T-cell (primary cell): Measurements from ENCODE around the gene KMT2D. TPM values are rescaled to one million over a fixed set of nuclear protein-coding genes. Genes with fewer than 3 reads are reported as not detected.

Experiments
- ATAC-seq, 4 experiments: fragments of 200-7000 bp in 3 of 4; fragments of 150-1000 bp in 1 of 4; cut with Tn5 transposase; replicated peaks in 1 of 4; 1 replicate in 3 of 4; 2 replicates in 1 of 4; pipeline ENCODE4 v1.10.0; 2021; ENCODE audit warnings: moderate library complexity in 3 of 4, mild to moderate bottlenecking in 2 of 4, moderate number of reproducible peaks in 1 of 4
- CTCF ChIA-PET, 2 donors: fragments of 300-600 bp; sonication (Branson Sonifier 250); formaldehyde crosslinking; loops; one replicate each; lab custom pipeline; 2022; ENCODE audit warnings: antibody characterized with exemption in 2 of 2; lab: Charles Lee
- POLR2A ChIA-PET, 2 donors: fragments of 300-600 bp; sonication (Branson Sonifier 250); formaldehyde crosslinking; loops; one replicate each; lab custom pipeline; 2022; ENCODE audit warnings: antibody characterized with exemption in 2 of 2; lab: Charles Lee
- DNase-seq, 35 experiments: peaks; one replicate each; pipeline versions ENCODE4 v3.0.0 to v3.0.0-alpha.2; 2013 to 2023
- H3K27ac ChIP-seq: one replicate; pipeline ENCODE4 v1.5.1; 2013; ENCODE audit warnings: low read length
- H3K27me3 ChIP-seq, 2 experiments: replicated peaks in 1 of 2; 1 replicate in 1 of 2; 2 replicates in 1 of 2; pipeline versions ENCODE4 v1.6.1 to v1.7.0; 2013; ENCODE audit warnings: low read length in 1 of 2, mixed read lengths in 1 of 2; ENCODE audit not compliant: control insufficient read depth in 2 of 2, insufficient read depth in 2 of 2; ENCODE audit errors: extremely low read depth in 1 of 2
- H3K36me3 ChIP-seq, 2 donors: 1 replicate in 1 of 2; 2 replicates in 1 of 2; pipeline versions ENCODE4 v1.6.1 to v1.7.0; 2013; ENCODE audit warnings: low read length in 1 of 2; ENCODE audit not compliant: control insufficient read depth in 2 of 2, insufficient read depth in 1 of 2; ENCODE audit errors: extremely low read depth in 1 of 2
- H3K4me1 ChIP-seq, 2 experiments: 1 replicate in 1 of 2; 2 replicates in 1 of 2; pipeline versions ENCODE4 v1.6.1 to v1.7.0; 2013; ENCODE audit warnings: low read length in 2 of 2, mixed read lengths in 1 of 2; ENCODE audit not compliant: insufficient read depth in 2 of 2, control insufficient read depth in 1 of 2; ENCODE audit errors: extremely low read depth in 1 of 2
- H3K4me3 ChIP-seq, 2 donors: 1 replicate in 1 of 2; 2 replicates in 1 of 2; pipeline versions ENCODE4 v1.5.1 to v1.7.0; 2013; ENCODE audit warnings: mild to moderate bottlenecking in 2 of 2, low read length in 1 of 2, moderate library complexity in 1 of 2; ENCODE audit not compliant: control insufficient read depth in 1 of 2; ENCODE audit errors: extremely low read depth in 1 of 2
- H3K9me3 ChIP-seq: 2 replicates; pipeline ENCODE4 v1.7.0; 2013
- H3K27ac Mint-ChIP-seq, 2 donors: one replicate each; pipeline ENCODE4 v1.8.0; 2020 to 2021; ENCODE audit warnings: mild to moderate bottlenecking in 2 of 2, mixed read lengths in 2 of 2
- H3K27me3 Mint-ChIP-seq, 2 donors: one replicate each; pipeline ENCODE4 v1.8.0; 2021 to 2022; ENCODE audit warnings: mixed read lengths in 2 of 2
- H3K36me3 Mint-ChIP-seq: one replicate; pipeline ENCODE4 v1.8.0; 2021; ENCODE audit warnings: mixed read lengths
- H3K4me1 Mint-ChIP-seq, 3 donors: one replicate each; pipeline ENCODE4 v1.8.0; 2020 to 2022; ENCODE audit warnings: mixed read lengths in 3 of 3, mild to moderate bottlenecking in 1 of 3
- H3K4me3 Mint-ChIP-seq, 3 donors: one replicate each; pipeline ENCODE4 v1.8.0; 2020 to 2022; ENCODE audit warnings: mild to moderate bottlenecking in 3 of 3, mixed read lengths in 3 of 3, moderate library complexity in 3 of 3
- H3K9me3 Mint-ChIP-seq, 3 donors: one replicate each; pipeline ENCODE4 v1.8.0; 2020 to 2022; ENCODE audit warnings: mixed read lengths in 3 of 3
- WGBS: methylation state at CpG from one replicate; pipeline ENCODE4 v1.1.5; 2013; ENCODE audit warnings: missing lambda C conversion rate; ENCODE audit not compliant: insufficient coverage; 5-methylcytosine and 5-hydroxymethylcytosine counted together
- total RNA-seq, 35 experiments: library from RNA in 6 of 35; stranded (reverse) in 6 of 35; fragments of 120-200 nt in 1 of 35; gene quantifications; one replicate each; pipeline versions ENCODE4 v1.2.1 to v1.2.4 and lab custom pipeline; 2013 to 2026

KMT2D gene
- total RNA-seq, 5 donors from 2014 or later (not counting 1 experiment from before 2014, with no cell fraction given) = 135 to 161 (median 152) TPM

DNA sequence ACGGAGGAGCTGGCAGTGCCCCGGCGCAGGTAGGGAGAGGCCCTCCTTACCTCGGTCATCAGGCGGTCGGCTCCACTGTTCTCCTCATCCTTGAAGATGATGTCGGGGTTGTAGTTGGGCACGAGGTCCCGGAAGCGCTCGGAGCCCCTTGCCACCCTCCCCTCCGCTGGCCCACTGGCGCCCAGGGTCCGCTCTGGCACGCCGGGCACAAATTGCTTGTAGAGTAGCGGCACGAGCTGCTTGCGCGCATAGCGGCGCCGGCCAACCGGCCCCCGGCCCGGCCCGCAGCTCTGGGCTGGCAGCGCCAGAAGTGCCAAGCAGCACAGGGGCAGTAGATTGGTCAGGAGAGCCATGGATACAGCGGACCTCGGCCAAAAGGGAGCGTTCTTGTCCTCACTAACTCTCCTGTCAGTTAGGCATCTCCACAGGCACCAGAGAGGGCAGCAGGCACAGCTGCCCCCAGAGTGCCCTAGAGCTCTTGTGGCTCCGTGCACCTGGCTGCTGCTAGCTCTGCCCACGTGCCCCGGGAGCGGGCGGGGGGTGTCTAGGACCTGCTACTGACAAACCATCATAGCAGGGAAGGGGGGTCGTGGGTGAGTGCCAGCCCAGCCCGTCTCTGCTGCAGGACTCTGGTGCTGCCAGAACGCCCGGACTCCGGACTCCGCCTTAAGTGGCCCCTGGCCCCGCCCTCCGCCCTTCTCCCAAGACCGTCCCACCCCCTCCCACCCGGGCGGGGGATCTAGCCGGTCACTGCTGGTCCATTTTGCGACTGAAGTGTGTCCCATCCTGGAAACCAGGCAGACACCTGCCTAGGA is 33.8 kb upstream of the KMT2D start, which contains the start of gene DHH:
Gene DHH (minus strand): TSS at position 642 of the 815 bp plus-strand sequence. CDS start 289 bp downstream, at position 353.
- peak within 1 kb of the TSS in 1 of 3 donors; percentile 40 for H3K4me3 Mint-ChIP-seq
- H3K27ac Mint-ChIP-seq = no peak within 1 kb of the TSS
- ATAC-seq = peak in 2 of 4 experiments; percentile 12 to 13
- whole genome bisulfite sequencing = 5% methylated on average over 41 of the region's 49 CpGs
- peaks cover 38 to 52% of the 10 kb centered on the region in 2 donors for H3K27me3 Mint-ChIP-seq
- ChIA-PET POLR2A (interaction anchor here (0.6 to 1.1 kb wide), 3 partner anchors 9 to 23 kb away, joined by 3 to 10 read pairs (median 3); no protein-coding TSS in a partner anchor), CTCF (interaction anchor here (0.7 to 6.5 kb wide), 9 partner anchors 9 to 141 kb away, joined by 3 to 37 read pairs (median 3); partner anchors contain the start of gene LMBR1L (in 1 of the 2))
- peaks cover 29 to 51% (median 41%) of the 10 kb centered on the region in 3 donors for H3K4me1 Mint-ChIP-seq
- H3K36me3 ChIP-seq = peaks cover 7 to 22% of the 10 kb centered on the region in 2 donors
- H3K9me3 Mint-ChIP-seq = no peaks in the 10 kb centered on the region
- peaks cover 19% of the 10 kb centered on the region for H3K36me3 Mint-ChIP-seq
- peak in 1 of 35 experiments; percentile 13 for DNase-seq
- H3K4me3 ChIP-seq = peak within 1 kb of the TSS in 1 of 2 donors; percentile 11
- H3K4me1 ChIP-seq = peaks cover 8 to 45% of the 10 kb centered on the region in 2 experiments
- H3K9me3 ChIP-seq = no peaks in the 10 kb centered on the region
- H3K27ac ChIP-seq = no peak within 1 kb of the TSS
- peaks cover 6 to 57% of the 10 kb centered on the region in 2 experiments for H3K27me3 ChIP-seq

DNA sequence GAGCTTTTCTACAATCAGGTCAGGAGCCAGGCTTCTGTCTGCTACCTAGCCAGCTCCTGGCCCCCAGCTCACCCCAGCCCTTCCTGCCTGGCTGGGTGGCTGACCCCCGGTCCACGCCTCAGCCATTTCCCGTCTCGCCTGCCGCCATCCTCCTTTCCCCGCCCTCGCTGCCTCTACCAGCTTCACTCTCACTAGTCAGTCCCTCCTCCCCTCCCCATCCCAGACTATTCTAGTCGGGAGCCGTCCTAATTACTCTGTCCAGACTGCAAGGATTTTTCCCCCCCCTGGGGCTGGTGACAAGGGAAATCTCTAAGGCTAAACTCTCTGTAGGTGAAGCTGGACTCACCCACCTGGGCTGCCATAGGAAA is 33.2 kb upstream of the KMT2D start:
- Mint-ChIP-seq H3K4me3 (peak overlapping the region in 1 of 3 donors; percentile 40), H3K27ac (no peak overlapping the region), H3K36me3 (peaks cover 19% of the 10 kb centered on the region), H3K9me3 (no peaks in the 10 kb centered on the region), H3K27me3 (peaks cover 38 to 57% of the 10 kb centered on the region in 2 donors), H3K4me1 (peaks cover 29 to 53% (median 41%) of the 10 kb centered on the region in 3 donors)
- DNase-seq (no peak), ATAC-seq (no peak)
- ChIA-PET POLR2A (interaction anchor here in 1 of 2 donors (0.5 to 1.1 kb wide), 3 partner anchors 10 to 72 kb away, joined by 3 read pairs; no protein-coding TSS in a partner anchor), CTCF (interaction anchor here (0.9 to 6.5 kb wide), 6 partner anchors 10 to 141 kb away, joined by 3 to 37 read pairs (median 3); partner anchors contain the start of gene LMBR1L (in 1 of the 2))
- H3K27ac ChIP-seq = no peak overlapping the region
- H3K4me1 ChIP-seq = peaks cover 8 to 51% of the 10 kb centered on the region in 2 experiments
- 0% methylated on average over 7 of the region's 9 CpGs for WGBS
- H3K9me3 ChIP-seq = no peaks in the 10 kb centered on the region
- no peak overlapping the region for H3K4me3 ChIP-seq
- H3K36me3 ChIP-seq = peaks cover 5 to 17% of the 10 kb centered on the region in 2 donors
- H3K27me3 ChIP-seq = peaks cover 10 to 63% of the 10 kb centered on the region in 2 experiments

- H3K27me3 Mint-ChIP-seq = peaks cover 38 to 64% of the 10 kb centered on the region in 2 donors
- ChIA-PET POLR2A (interaction anchor here in 1 of 2 donors (1.5 kb wide), 1 partner anchor 13 kb away, joined by 3 read pairs; no protein-coding TSS in a partner anchor), CTCF (interaction anchor here (0.6 to 6.5 kb wide), 5 partner anchors 7 to 673 kb away, joined by 3 to 37 read pairs (median 4); partner anchors contain the start of gene LMBR1L (in 1 of the 2))
- ATAC-seq (no peak), DNase-seq (no peak)
- no peak overlapping the region for H3K27ac ChIP-seq
- H3K4me1 Mint-ChIP-seq = peaks cover 36 to 62% (median 50%) of the 10 kb centered on the region in 3 donors
- no peak overlapping the region for H3K27ac Mint-ChIP-seq
- WGBS = 40% methylated on average over 1 of the region's 4 CpGs
- peaks cover 8 to 59% of the 10 kb centered on the region in 2 experiments for H3K4me1 ChIP-seq
- H3K9me3 ChIP-seq = no peaks in the 10 kb centered on the region
- H3K9me3 Mint-ChIP-seq = no peaks in the 10 kb centered on the region
- no peak overlapping the region for H3K4me3 ChIP-seq
- H3K36me3 ChIP-seq = peaks cover 5 to 13% of the 10 kb centered on the region in 2 donors
- H3K36me3 Mint-ChIP-seq = peaks cover 15% of the 10 kb centered on the region
- H3K27me3 ChIP-seq = peaks cover 12 to 71% of the 10 kb centered on the region in 2 experiments
- H3K4me3 Mint-ChIP-seq = no peak overlapping the region
Observed at GRCh38 chr12:49092816-49093406, 32.3 kb upstream of the KMT2D start.

DNA sequence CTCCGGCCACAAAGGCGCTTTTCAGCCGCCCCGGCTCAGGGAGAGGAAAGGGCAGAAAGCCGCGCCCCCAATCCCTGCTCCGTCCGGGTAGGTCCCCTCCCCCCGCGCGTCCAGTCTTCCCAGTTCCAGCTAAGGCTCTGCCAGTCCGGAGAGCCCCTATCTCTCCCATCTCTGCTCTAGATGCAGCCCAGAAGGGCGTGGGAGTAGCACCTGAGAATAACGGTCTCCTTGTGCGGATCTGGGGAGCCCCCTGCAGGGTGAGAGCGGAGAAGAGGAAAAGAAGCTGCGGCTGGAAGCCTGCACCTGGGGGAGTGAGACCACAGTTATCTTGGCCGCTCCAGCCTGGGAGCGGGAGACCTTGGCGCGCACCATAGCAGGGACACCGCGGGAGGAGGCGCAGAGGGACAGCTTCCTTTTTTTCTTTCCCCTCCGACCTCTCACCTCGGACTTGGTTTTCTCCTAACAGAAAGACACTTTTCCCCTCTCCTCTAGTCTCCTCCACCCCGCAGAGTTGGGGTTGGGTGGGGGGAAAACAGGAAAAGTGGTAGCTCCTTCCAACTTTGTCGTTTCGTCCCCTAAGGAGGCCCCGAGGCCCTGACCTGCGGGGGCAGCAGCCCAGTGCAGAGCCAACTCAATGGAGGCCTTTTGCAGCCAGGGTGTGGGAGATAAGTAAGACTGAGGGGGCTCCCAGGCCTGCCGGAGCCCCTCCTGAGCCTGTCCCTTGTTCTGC is 31.7 kb upstream of the KMT2D start:
- Histone ChIP-seq H3K27ac (no peak overlapping the region), H3K36me3 (peaks cover 5 to 8% of the 10 kb centered on the region in 2 donors), H3K27me3 (peaks cover 12 to 71% of the 10 kb centered on the region in 2 experiments), H3K4me3 (peak overlapping the region in 1 of 2 donors; percentile 25), H3K4me1 (peaks cover 8 to 62% of the 10 kb centered on the region in 2 experiments), H3K9me3 (no peaks in the 10 kb centered on the region)
- CTCF ChIA-PET = interaction anchor here (0.6 to 6.5 kb wide), 6 partner anchors 8 to 133 kb away, joined by 3 to 37 read pairs (median 4); partner anchors contain the start of genes LMBR1L (in 1 of the 2) and TUBA1B (in 1 of the 2)
- ATAC-seq (peak in 3 of 4 experiments; percentile 25 to 56 (median 35)), DNase-seq (peak in 27 of 35 experiments; percentile 15 to 72 (median 43))
- no peak overlapping the region for H3K27ac Mint-ChIP-seq
- H3K4me1 Mint-ChIP-seq = peaks cover 41 to 67% (median 53%) of the 10 kb centered on the region in 3 donors
- POLR2A ChIA-PET = interaction anchor here in 1 of 2 donors (1.5 kb wide), 1 partner anchor 14 kb away, joined by 3 read pairs; no protein-coding TSS in a partner anchor
- H3K9me3 Mint-ChIP-seq = no peaks in the 10 kb centered on the region
- peak overlapping the region in 1 of 3 donors; percentile 80 for H3K4me3 Mint-ChIP-seq
- H3K27me3 Mint-ChIP-seq = peaks cover 38 to 64% of the 10 kb centered on the region in 2 donors
- WGBS = 8% methylated on average over 15 of the region's 32 CpGs
- H3K36me3 Mint-ChIP-seq = peaks cover 15% of the 10 kb centered on the region

GRCh38 chr12:49091836-49092085 is 31.2 kb upstream of the KMT2D start:
- Mint-ChIP-seq H3K4me3 (peak overlapping the region in 1 of 3 donors; percentile 80), H3K36me3 (peaks cover 14% of the 10 kb centered on the region), H3K27me3 (peaks cover 38 to 64% of the 10 kb centered on the region in 2 donors), H3K4me1 (peaks cover 41 to 71% (median 53%) of the 10 kb centered on the region in 3 donors), H3K9me3 (no peaks in the 10 kb centered on the region), H3K27ac (no peak overlapping the region)
- POLR2A ChIA-PET = interaction anchor here in 1 of 2 donors (1.5 kb wide), 1 partner anchor 14 kb away, joined by 3 read pairs; no protein-coding TSS in a partner anchor
- Histone ChIP-seq H3K27ac (no peak overlapping the region), H3K36me3 (peaks cover 1 to 3% of the 10 kb centered on the region in 2 donors), H3K9me3 (no peaks in the 10 kb centered on the region), H3K4me3 (peak overlapping the region in 1 of 2 donors; percentile 25), H3K27me3 (peaks cover 12 to 71% of the 10 kb centered on the region in 2 experiments), H3K4me1 (peaks cover 8 to 62% of the 10 kb centered on the region in 2 experiments)
- CTCF ChIA-PET = interaction anchor here (0.6 to 6.5 kb wide), 5 partner anchors 8 to 133 kb away, joined by 3 to 37 read pairs (median 4); partner anchors contain the start of gene TUBA1B (in 1 of the 2)
- ATAC-seq = no peak
- WGBS = 8% methylated on average over 11 of the region's 14 CpGs
- no peak for DNase-seq
